HG02642 (cell line): Measurements from ENCODE around the gene HYCC1.
A peak's percentile ranks its signal among the peaks of the same experiment; 100 is the strongest.
"Not testable (repeated sequence)": the region's sequence is repeated elsewhere in the genome, so short reads cannot be mapped to it uniquely, and the experiment has no call there.

Experiments
- ATAC-seq: cut with Tn5 transposase; IDR thresholded peaks from one replicate; pipeline ENCODE4 v1.9.1; 2021; ENCODE audit warnings: mild to moderate bottlenecking; ENCODE audit not compliant: unreplicated experiment, poor library complexity

The HYCC1 gene

DNA sequence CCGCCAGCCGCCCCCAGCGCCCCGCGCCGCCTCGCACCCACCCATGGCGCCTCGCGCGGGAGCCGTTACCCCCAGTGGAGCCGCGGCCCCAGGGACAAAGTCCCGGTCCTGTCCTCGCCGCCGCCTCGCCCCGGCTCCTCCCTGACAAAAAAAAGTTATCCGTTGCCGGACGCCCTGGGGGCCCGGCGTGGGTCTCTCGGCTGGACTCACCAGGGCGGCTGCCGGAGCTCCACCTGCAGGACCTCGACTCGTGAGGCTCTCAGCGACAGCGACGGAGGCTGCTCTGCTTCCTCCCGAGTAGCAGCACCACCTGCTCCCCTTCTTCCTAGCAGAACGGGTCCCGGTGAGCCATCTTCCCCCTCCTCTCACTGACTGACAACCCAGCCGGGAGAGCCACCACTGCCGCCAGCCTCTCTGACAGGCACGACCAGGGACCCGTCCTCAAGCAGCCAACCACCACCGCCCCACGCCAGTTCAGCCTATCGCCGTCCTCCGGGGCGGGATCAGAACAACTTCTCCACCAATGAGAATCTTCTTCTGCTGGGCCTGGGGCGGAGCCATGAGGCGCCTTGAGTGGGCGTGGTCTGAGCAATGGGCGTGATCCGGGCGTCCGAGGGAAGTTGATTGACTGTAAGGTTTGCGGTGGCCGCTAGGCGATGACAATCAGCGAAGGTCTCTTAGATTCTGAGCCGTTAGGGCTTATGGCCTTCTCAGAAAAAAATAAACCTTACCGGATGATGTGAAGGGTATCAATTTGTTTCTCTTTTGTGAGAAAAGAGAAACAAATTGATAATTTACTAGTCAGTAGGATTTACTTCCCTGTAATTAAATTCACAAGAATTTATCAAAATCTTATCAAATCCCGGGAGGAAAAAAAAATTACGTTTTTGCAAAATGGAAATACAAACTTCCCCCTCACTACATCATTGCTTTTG is at the start of gene HYCC1:
TSS of gene HYCC1 (minus strand) at position 416 of the 935 bp plus-strand sequence. CDS start 23,019 bp downstream, outside the sequence.
- ATAC-seq: peak; percentile 97

DNA sequence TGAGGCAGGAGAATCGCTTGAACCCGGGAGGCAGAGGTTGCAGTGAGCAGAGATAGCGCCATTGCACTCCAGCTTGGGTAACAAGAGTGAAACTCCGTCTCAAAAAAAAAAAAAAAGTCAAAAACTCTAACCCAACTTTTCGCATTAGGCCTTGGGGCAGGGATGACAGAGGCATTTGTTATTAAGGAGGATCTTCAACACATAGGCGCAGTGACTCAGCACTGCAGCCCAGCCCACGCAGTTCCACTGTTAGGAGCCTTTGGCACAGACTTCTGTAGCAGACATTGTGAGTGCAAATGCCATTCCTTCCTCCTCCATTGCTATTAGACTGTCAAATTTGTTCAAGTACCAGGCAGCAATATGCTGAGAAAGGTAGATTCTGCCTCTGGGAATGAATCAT is 48.5 kb upstream of the HYCC1 start:
- no peak for ATAC-seq

- ATAC-seq: no peak
These were observed 47.4 kb upstream of the HYCC1 start for GRCh38 chr7:23061327-23061726.

DNA sequence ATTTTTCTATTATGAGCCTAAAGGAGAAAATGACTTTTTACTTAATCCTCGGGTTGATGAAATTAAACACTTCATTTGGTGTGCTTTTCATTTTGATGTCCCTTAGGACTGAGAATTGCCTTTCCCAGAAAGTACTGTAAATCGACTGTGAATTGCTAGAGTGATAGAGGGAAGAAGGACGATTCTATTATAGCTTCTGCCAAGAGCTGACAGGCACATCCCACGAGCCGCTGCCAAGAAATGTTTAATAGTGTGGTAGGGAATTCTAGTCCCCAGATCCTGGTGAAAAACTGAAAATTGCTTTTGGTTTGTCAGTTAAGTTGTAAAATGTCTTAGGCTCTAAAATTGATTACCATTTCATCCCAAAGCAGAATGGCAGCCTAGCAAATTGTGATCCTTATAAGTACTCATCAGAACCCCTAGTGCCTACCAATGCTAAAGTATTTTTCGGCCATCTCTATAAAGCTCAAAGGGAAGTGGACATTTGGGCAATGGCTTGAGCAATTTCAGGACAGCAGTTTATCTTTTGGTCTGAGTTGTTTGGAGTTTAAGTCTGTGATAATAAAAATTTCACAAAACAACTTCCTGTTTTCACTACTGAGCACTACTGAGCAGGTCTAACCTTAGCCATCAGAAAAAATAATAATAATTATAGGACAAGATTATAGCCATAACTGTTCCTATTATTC is 44.6 kb upstream of the HYCC1 start:
- no peak for ATAC-seq

- peak; percentile 64 for ATAC-seq
These were observed 41.8 kb upstream of the HYCC1 start for GRCh38 chr7:23055582-23056178.

- not testable (repeated sequence) for ATAC-seq
These were observed 37.2 kb upstream of the HYCC1 start for GRCh38 chr7:23051124-23051485.

- ATAC-seq: not testable (repeated sequence)
These were observed 32.4 kb upstream of the HYCC1 start for GRCh38 chr7:23046336-23046735.

- ATAC-seq: not testable (repeated sequence)
These were observed 31.2 kb upstream of the HYCC1 start for GRCh38 chr7:23045086-23045485.

- no peak for ATAC-seq
These were observed 30.7 kb upstream of the HYCC1 start for GRCh38 chr7:23044581-23044980.

DNA sequence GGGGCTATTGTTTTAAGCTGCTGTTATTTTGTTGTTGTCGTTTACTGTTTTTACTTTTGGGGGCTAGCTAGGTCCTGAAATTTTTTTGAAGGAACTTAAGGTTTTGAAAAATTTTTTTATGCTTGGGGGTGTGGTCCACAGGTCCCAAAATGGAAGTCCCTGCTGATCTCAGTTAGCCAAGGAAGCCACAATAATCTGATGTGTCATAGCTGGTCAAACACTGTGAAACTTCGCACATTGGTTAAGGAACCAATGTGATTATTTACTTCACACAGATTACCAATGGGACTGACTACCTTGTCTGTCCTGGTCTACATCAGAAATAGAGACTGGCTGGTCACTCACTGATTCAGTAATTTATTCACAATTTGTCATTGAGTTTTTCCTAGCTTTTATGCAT is 29.5 kb upstream of the HYCC1 start:
- no peak for ATAC-seq

DNA sequence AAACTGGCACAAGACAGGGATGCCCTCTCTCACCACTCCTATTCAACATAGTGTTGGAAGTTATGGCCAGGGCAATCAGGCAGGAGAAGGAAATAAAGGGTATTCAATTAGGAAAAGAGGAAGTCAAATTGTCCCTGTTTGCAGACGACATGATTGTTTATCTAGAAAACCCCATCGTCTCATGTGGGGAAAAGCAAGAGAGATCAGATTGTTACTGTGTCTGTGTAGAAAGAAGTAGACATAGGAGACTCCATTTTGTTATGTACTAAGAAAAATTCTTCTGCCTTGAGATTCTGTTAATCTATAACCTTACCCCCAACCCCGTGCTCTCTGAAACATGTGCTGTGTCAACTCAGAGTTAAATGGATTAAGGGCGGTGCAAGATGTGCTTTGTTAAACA is 25.7 kb upstream of the HYCC1 start:
- not testable (repeated sequence) for ATAC-seq

DNA sequence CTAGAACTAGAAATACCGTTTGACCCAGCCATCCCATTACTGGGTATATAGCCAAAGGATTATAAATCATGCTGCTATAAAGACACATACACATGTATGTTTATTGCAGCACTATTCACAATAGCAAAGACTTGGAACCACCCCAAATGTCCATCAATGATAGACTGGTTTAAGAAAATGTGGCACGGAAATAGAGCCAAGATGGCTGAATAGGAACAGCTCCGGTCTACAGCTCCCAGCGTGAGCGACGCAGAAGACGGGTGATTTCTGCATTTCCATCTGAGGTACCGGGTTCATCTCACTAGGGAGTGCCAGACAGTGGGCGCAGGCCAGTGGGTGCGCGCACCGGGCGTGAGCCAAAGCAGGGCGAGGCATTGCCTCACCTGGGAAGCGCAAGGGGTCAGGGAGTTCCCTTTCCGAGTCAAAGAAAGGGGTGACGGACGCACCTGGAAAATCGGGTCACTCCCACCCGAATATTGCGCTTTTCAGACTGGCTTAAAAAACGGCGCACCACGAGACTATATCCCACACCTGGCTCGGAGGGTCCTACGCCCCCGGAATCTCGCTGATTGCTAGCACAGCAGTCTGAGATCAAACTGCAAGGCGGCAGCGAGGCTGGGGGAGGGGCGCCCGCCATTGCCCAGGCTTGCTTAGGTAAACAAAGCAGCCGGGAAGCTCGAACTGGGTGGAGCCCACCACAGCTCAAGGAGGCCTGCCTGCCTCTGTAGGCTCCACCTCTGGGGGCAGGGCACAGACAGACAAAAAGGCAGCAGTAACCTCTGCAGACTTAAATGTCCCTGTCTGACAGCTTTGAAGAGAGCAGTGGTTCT is 21.8 kb upstream of the HYCC1 start:
- ATAC-seq: not testable (repeated sequence)

- ATAC-seq: no peak
These were observed 13.3 kb upstream of the HYCC1 start for GRCh38 chr7:23027261-23027660.

GRCh38 chr7:23026164-23026563 is 12.2 kb upstream of the HYCC1 start:
- ATAC-seq: no peak

DNA sequence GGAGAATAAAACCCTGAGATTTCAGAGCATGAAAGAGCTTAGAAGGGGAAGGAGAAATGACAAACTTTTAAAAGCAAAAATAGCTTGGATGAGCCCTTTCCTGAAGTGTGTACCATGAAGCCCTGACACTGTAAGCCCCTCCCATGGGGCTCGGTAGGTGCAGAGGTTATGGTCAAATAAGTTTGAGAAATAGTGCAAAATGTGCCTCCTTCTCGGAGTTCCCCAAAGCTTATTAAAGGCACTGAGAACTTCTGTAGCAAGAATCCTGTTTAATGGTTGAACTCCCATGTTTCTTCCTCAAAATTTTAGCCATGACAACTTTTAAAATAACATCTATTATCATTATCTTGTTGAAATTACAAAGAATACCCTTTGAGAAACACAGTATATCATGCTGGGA is 10.5 kb upstream of the HYCC1 start:
- no peak for ATAC-seq

GRCh38 chr7:23022851-23023250 is 8.9 kb upstream of the HYCC1 start:
- ATAC-seq: no peak

- no peak for ATAC-seq
These were observed 8.4 kb upstream of the HYCC1 start for GRCh38 chr7:23022258-23022769.

GRCh38 chr7:23021596-23021995 is 7.7 kb upstream of the HYCC1 start:
- no peak for ATAC-seq

DNA sequence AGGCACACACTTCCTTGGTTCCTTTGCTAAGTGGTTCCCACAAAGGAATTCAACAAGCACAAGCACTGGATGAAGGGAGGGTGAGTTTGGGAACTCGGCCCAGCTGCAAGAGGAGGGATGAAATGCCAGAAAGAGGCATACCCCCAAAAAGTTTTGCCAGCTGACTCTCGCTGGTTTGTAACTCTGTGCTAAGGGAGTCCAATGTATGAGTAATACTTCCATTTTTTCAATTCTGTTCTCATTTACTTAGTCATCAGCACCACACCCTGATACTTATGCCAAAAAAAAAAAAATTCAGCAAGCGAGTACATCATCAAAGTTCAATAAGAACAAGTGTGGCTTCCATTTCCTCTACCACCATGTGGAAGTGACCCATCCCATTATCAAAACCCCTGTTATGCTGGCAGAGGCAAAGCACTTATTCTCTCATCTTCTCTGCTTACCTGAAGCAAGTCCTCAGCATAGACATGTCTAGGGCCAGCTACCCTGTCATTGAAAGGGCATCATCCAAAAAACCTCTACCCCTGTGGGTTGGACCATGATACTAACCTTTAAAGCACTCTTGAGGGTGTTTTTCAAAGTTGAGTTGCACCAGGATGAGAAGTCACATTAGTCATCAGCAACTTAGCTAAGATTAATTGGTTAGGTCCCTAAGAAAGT is 6.9 kb upstream of the HYCC1 start:
- ATAC-seq: no peak

DNA sequence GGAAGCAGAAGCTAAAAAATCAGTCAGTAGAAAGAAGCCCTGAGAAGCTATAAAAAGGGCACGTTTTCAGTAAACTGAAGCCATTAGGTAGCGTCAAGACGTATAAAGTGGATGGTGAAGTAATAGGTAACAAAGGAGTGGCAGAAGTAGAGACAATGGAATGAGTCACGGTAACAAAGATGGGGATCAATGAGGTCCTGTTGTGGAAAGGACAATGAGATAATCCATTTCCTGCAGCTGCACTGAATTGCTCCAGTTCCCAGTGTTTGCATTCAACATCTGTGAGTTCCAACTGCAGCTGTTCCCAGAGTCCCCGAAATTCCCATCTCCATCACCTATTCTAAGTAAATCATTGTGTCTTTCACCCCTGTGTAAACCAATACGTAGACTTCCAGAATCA is 4.8 kb upstream of the HYCC1 start:
- ATAC-seq: no peak
